HG03565 (cell line): Measurements from ENCODE around the gene STPG1.
"Not testable (repeated sequence)": the region's sequence is repeated elsewhere in the genome, so short reads cannot be mapped to it uniquely, and the experiment has no call there.

Source experiments
- ATAC-seq: cut with Tn5 transposase; IDR thresholded peaks from one replicate; pipeline ENCODE4 v1.9.1; 2021; ENCODE audit warnings: mild to moderate bottlenecking, moderate library complexity; ENCODE audit not compliant: unreplicated experiment

Gene STPG1

GRCh38 chr1:24413350-24414163 lies at the start of gene STPG1:
TSS of gene STPG1 (minus strand) at chr1:24413782. CDS start at chr1:24401388, 12,394 bp downstream.
- ATAC-seq: peak; percentile 28

GRCh38 chr1:24462128-24462527 lies 48.5 kb upstream of the STPG1 start:
- ATAC-seq: not testable (repeated sequence)

- ATAC-seq: no peak
These were observed 46.1 kb upstream of the STPG1 start for GRCh38 chr1:24459551-24460266.

- no peak for ATAC-seq
These were observed 44.3 kb upstream of the STPG1 start for GRCh38 chr1:24457866-24458265.

- ATAC-seq: no peak
These were observed 41.7 kb upstream of the STPG1 start for GRCh38 chr1:24455272-24455671.

- ATAC-seq: no peak
These were observed 41.1 kb upstream of the STPG1 start for GRCh38 chr1:24454673-24455072.

GRCh38 chr1:24452922-24453485 lies 39.4 kb upstream of the STPG1 start:
- ATAC-seq: no peak

GRCh38 chr1:24451746-24452145 lies 38.2 kb upstream of the STPG1 start:
- no peak for ATAC-seq

- no peak for ATAC-seq
These were observed 37.3 kb upstream of the STPG1 start for GRCh38 chr1:24450857-24451397.

GRCh38 chr1:24450316-24450715 lies 36.7 kb upstream of the STPG1 start:
- ATAC-seq: no peak

GRCh38 chr1:24446446-24446845 lies 32.9 kb upstream of the STPG1 start:
- ATAC-seq: not testable (repeated sequence)

- ATAC-seq: no peak
These were observed 29.7 kb upstream of the STPG1 start for GRCh38 chr1:24443241-24443656.

GRCh38 chr1:24442764-24443163 lies 29.2 kb upstream of the STPG1 start:
- no peak for ATAC-seq

- ATAC-seq: no peak
These were observed 28.6 kb upstream of the STPG1 start for GRCh38 chr1:24441996-24442668.

- no peak for ATAC-seq
These were observed 27.9 kb upstream of the STPG1 start for GRCh38 chr1:24441480-24441879.

- ATAC-seq: no peak
These were observed 26.9 kb upstream of the STPG1 start for GRCh38 chr1:24440436-24440835.

- no peak for ATAC-seq
These were observed 24.9 kb upstream of the STPG1 start for GRCh38 chr1:24438423-24438901.

GRCh38 chr1:24437631-24438396 lies 24.2 kb upstream of the STPG1 start:
- ATAC-seq: no peak

- no peak for ATAC-seq
These were observed 22.3 kb upstream of the STPG1 start for GRCh38 chr1:24435782-24436365.

- ATAC-seq: no peak
These were observed 13.9 kb upstream of the STPG1 start for GRCh38 chr1:24427545-24427862.
